GM12878 (cell line): ENCODE measurements around the gene N4BP2. TPM values are rescaled to one million over a fixed set of nuclear protein-coding genes. Genes with fewer than 3 reads are reported as not detected.
A peak's percentile ranks its signal among the peaks of the same experiment; 100 is the strongest.

Experiments
- ATAC-seq: fragments of 200-7000 bp; cut with Tn5 transposase; 3 replicates; pipeline ENCODE4 v1.9.1; 2020; ENCODE audit warnings: mild to moderate bottlenecking, moderate library complexity
- BruUV-seq: library from RNA; stranded (reverse); fragments of 400-500 nt; replicated peaks from 2 replicates; lab custom pipeline; 2021; lab: Mats Ljungman, UMichigan
- CTCF ChIA-PET: fragments of 300-600 bp; sonication (Branson Sonifier 250); formaldehyde crosslinking; extraction: SDS; loops from one replicate; lab custom pipeline; 2021; ENCODE audit warnings: inconsistent platforms; lab: Yijun Ruan, JAX
- POLR2A ChIA-PET: fragments of 350-600 bp; formaldehyde crosslinking; extraction: SDS; loops from one replicate; lab custom pipeline; 2021; ENCODE audit warnings: inconsistent platforms; lab: Charles Lee
- RAD21 ChIA-PET: fragments of 300-600 bp; sonication (Branson Sonifier 250); formaldehyde crosslinking; loops from one replicate; lab custom pipeline; 2023; ENCODE audit warnings: antibody characterized with exemption; ENCODE audit not compliant: unreplicated experiment; lab: Charles Lee
- SMC1A ChIA-PET: fragments of 300-600 bp; sonication (Branson Sonifier 250); formaldehyde crosslinking; loops from one replicate; lab custom pipeline; 2023; ENCODE audit not compliant: unreplicated experiment, uncharacterized antibody; lab: Charles Lee
- DNase-seq: peaks from one replicate; pipeline ENCODE4 v3.0.0-alpha.2; 2011; ENCODE audit warnings: low read depth, low spot score
- FAIRE-seq: peaks from 3 replicates; lab custom pipeline; 2011; peaks lifted over from hg19 to GRCh38; lab: Jason Lieb, UNC
- H2AFZ ChIP-seq: 2 replicates; pipeline ENCODE4 v1.6.0; 2011; ENCODE audit warnings: low read depth, low read length, control low read depth; ENCODE audit not compliant: control insufficient read depth
- H3K27ac ChIP-seq: 2 replicates; pipeline ENCODE4 v1.5.1; 2011; ENCODE audit warnings: control low read depth; ENCODE audit not compliant: control insufficient read depth, insufficient read depth
- H3K27me3 ChIP-seq, 2 experiments: replicated peaks in 1 of 2; 2 replicates each; pipeline versions ENCODE4 v1.6.0 to v1.6.1; 2011; ENCODE audit warnings: low read length in 1 of 2; ENCODE audit not compliant: control insufficient read depth in 2 of 2, insufficient read depth in 2 of 2
- H3K36me3 ChIP-seq, 2 experiments: 2 replicates each; pipeline ENCODE4 v1.5.1; 2011; ENCODE audit warnings: low read length in 1 of 2; ENCODE audit not compliant: control insufficient read depth in 2 of 2, insufficient read depth in 2 of 2
- H3K4me1 ChIP-seq: 2 replicates; pipeline ENCODE4 v1.6.1; 2011; ENCODE audit warnings: mild to moderate bottlenecking, low read length, moderate library complexity, mixed read lengths; ENCODE audit not compliant: control insufficient read depth, insufficient read depth
- H3K4me2 ChIP-seq: 2 replicates; pipeline ENCODE4 v1.6.0; 2011; ENCODE audit warnings: control low read depth; ENCODE audit not compliant: control insufficient read depth, insufficient read depth
- H3K4me3 ChIP-seq: fragments of 200-600 bp; sonication (generic); 2 replicates; pipeline ENCODE4 v1.5.1; 2016
- H3K79me2 ChIP-seq: 2 replicates; pipeline ENCODE4 v1.6.0; 2011; ENCODE audit warnings: low read length; ENCODE audit not compliant: control insufficient read depth, insufficient read depth
- H3K9ac ChIP-seq: 2 replicates; pipeline ENCODE4 v1.8.0; 2011; ENCODE audit warnings: low read length, control low read depth, mixed read lengths; ENCODE audit not compliant: control insufficient read depth, insufficient read depth
- H3K9me3 ChIP-seq: replicated peaks from 3 replicates; pipeline ENCODE4 v1.5.1; 2011; ENCODE audit warnings: mild to moderate bottlenecking, low read length; ENCODE audit not compliant: control insufficient read depth, insufficient read depth
- H4K20me1 ChIP-seq: 2 replicates; pipeline ENCODE4 v1.6.0; 2011; ENCODE audit not compliant: control insufficient read depth, insufficient read depth
- ATF2 ChIP-seq: IDR thresholded peaks from 2 replicates; pipeline ENCODE4 v1.6.1; 2012; ENCODE audit warnings: low read length, inconsistent platforms
- ATF3 ChIP-seq: IDR thresholded peaks from 2 replicates; pipeline ENCODE4 v1.6.1; 2011; ENCODE audit warnings: low read depth, mild to moderate bottlenecking, low read length, moderate library complexity, borderline replicate concordance; ENCODE audit errors: extremely low read depth
- CBX5 ChIP-seq: sonication (generic); IDR thresholded peaks from 2 replicates; pipeline ENCODE4 v1.6.1; 2016; ENCODE audit warnings: low read depth, moderate library complexity, mild to moderate bottlenecking, inconsistent platforms
- CHD2 ChIP-seq: IDR thresholded peaks from 2 replicates; pipeline ENCODE4 v1.6.1; 2011; ENCODE audit warnings: low read depth, low read length, improper control_type of control experiment, borderline replicate concordance
- CREB1 ChIP-seq: IDR thresholded peaks from 2 replicates; pipeline ENCODE4 v1.6.1; 2012; ENCODE audit warnings: low read depth, mild to moderate bottlenecking, inconsistent platforms
- E2F4 ChIP-seq: IDR thresholded peaks from 2 replicates; pipeline ENCODE4 v1.6.1; 2012; ENCODE audit warnings: low read depth, low read length, improper control_type of control experiment
- EED ChIP-seq: sonication (generic); IDR thresholded peaks from 2 replicates; pipeline ENCODE4 v1.6.1; 2016; ENCODE audit warnings: antibody characterized with exemption, low read depth
- EGR1 ChIP-seq, 2 experiments: IDR thresholded peaks; 1 replicate in 1 of 2; 2 replicates in 1 of 2; pipeline ENCODE4 v1.6.1; 2011 to 2012; ENCODE audit warnings: low read depth in 2 of 2, low read length in 2 of 2, borderline replicate concordance in 1 of 2, mild to moderate bottlenecking in 1 of 2, moderate library complexity in 1 of 2
- ELK1 ChIP-seq: IDR thresholded peaks from 2 replicates; pipeline ENCODE4 v1.6.1; 2012; ENCODE audit warnings: low read depth, low read length, improper control_type of control experiment
- EZH2 ChIP-seq: IDR thresholded peaks from 2 replicates; pipeline ENCODE4 v1.6.1; 2012; ENCODE audit warnings: low read depth, mild to moderate bottlenecking, control low read depth, inconsistent platforms, low read length, borderline replicate concordance; ENCODE audit not compliant: control insufficient read depth
- IKZF1 ChIP-seq: fragments of 450-650 bp; conservative IDR thresholded peaks from 2 replicates; pipeline ENCODE4 v1.6.1; 2017; ENCODE audit warnings: antibody characterized with exemption, mild to moderate bottlenecking
- IRF4 ChIP-seq: IDR thresholded peaks from 2 replicates; pipeline ENCODE4 v1.6.1; 2011; ENCODE audit warnings: low read depth, low read length
- NFYA ChIP-seq: IDR thresholded peaks from 2 replicates; pipeline ENCODE4 v1.6.1; 2011; ENCODE audit warnings: low read depth, mild to moderate bottlenecking, low read length, improper control_type of control experiment, borderline replicate concordance
- NR2F1 ChIP-seq: fragments of 450-650 bp; conservative IDR thresholded peaks from 2 replicates; pipeline ENCODE4 v1.6.1; 2017; ENCODE audit warnings: mild to moderate bottlenecking
- POLR2AphosphoS2 ChIP-seq: IDR thresholded peaks from 2 replicates; pipeline ENCODE4 v1.6.1; 2011; ENCODE audit warnings: low read depth, mild to moderate bottlenecking, low read length, improper control_type of control experiment, moderate library complexity
- POLR2AphosphoS5 ChIP-seq: IDR thresholded peaks from 2 replicates; pipeline ENCODE4 v1.6.1; 2011; ENCODE audit warnings: mild to moderate bottlenecking, low read length, inconsistent platforms
- RAD21 ChIP-seq: IDR thresholded peaks from 2 replicates; pipeline ENCODE4 v1.6.1; 2011; ENCODE audit warnings: mild to moderate bottlenecking, low read depth, low read length, moderate library complexity; ENCODE audit not compliant: insufficient read depth
- RFX5 ChIP-seq: IDR thresholded peaks from 2 replicates; pipeline ENCODE4 v1.6.1; 2011; ENCODE audit warnings: low read depth, low read length, improper control_type of control experiment
- SP1 ChIP-seq: IDR thresholded peaks from one replicate; pipeline ENCODE4 v1.6.1; 2011; ENCODE audit warnings: low read depth, low read length
- TCF3 ChIP-seq: IDR thresholded peaks from 2 replicates; pipeline ENCODE4 v1.6.1; 2012; ENCODE audit warnings: low read depth, mild to moderate bottlenecking, low read length, borderline replicate concordance; ENCODE audit not compliant: insufficient read depth
- WRNIP1 ChIP-seq: IDR thresholded peaks from 2 replicates; pipeline ENCODE4 v1.6.1; 2011; ENCODE audit warnings: low read depth, low read length, improper control_type of control experiment, borderline replicate concordance
- ZSCAN29 ChIP-seq: fragments of 450-650 bp; IDR thresholded peaks from 2 replicates; pipeline ENCODE4 v1.6.1; 2017; ENCODE audit warnings: mild to moderate bottlenecking, moderate library complexity
- WGBS: methylation state at CpG from one replicate; pipeline ENCODE4 v1.1.6; 2016; ENCODE audit warnings: low lambda C conversion rate; ENCODE audit not compliant: insufficient replicate concordance, insufficient coverage; ENCODE audit errors: missing lambda C conversion rate; 5-methylcytosine and 5-hydroxymethylcytosine counted together
- in situ Hi-C: fragments of 300-500 bp; cut with MboI; formaldehyde crosslinking; loops from 9 replicates; pipeline ENCODE4 v1.14.3; 2018; ENCODE audit warnings: mixed read lengths
- intact Hi-C: fragments of 100-400 bp; cut with micrococcal nuclease; formaldehyde crosslinking; loops from one replicate; pipeline ENCODE4 v1.14.2; 2022; ENCODE audit not compliant: unreplicated experiment
- polyA plus RNA-seq, 11 experiments: library from polyadenylated mRNA; depleted of rRNA in 4 of 11; unstranded in 6 of 11; stranded (reverse) in 5 of 11; fragments of >200 nt; fragmentation: Nextera tagmentation in 4 of 11; fragmentation: Illumina TruSeq in 1 of 11; extraction: Ambion mirVana in 4 of 11; extraction: Trizol in 1 of 11; gene quantifications; 1 replicate in 1 of 11; 2 replicates in 10 of 11; pipeline versions ENCODE4 v1.2.1 to v1.2.3, GENCODE V29; 2011 to 2016; ENCODE audit warnings: inconsistent platforms in 2 of 11, missing spikeins in 2 of 11, low read depth in 1 of 11
- total RNA-seq, 4 experiments: library from RNA; depleted of rRNA in 3 of 4; stranded (reverse); fragments of >200 nt in 3 of 4; fragmentation: Illumina TruSeq in 1 of 4; extraction: Trizol in 1 of 4; gene quantifications; 2 replicates each; pipeline versions ENCODE4 v1.2.1 to v1.2.3, GENCODE V29; 2013 to 2021

Gene N4BP2
- total and polyA plus RNA-seq, 10 of the 15 experiments (the other 5 are each of a cell fraction or from before 2014, with no cell fraction given) = 2.3 to 18.7 (median 10.0) TPM

GRCh38 chr4:40202474-40202873 is 145.8 kb downstream of the N4BP2 start:
- Histone ChIP-seq H3K4me2 (peak overlapping the region; percentile 75), H3K27me3 (no peaks in the 10 kb centered on the region), H3K9me3 (no peaks in the 10 kb centered on the region), H3K4me3 (peak overlapping the region; percentile 88), H3K9ac (peak overlapping the region; percentile 99), H3K4me1 (peaks cover 15% of the 10 kb centered on the region), H3K27ac (peak overlapping the region; percentile 92), H4K20me1 (no peaks in the 10 kb centered on the region; the same call in 1 of the 2 replicates), H3K36me3 (no peaks in the 10 kb centered on the region; a peak in 1 of 4 replicates), H3K79me2 (peaks cover 97% of the 10 kb centered on the region), H2AFZ (no peak overlapping the region)
- no TSS peak for BruUV-seq
- CTCF ChIA-PET = interaction anchor here (0.7 to 1.6 kb wide), 3 partner anchors 10 to 105 kb away, joined by 3 to 5 read pairs (median 4); no protein-coding TSS in a partner anchor
- DNase-seq (no peak), ATAC-seq (no peak), FAIRE-seq (no peak)
- intact Hi-C loops (no loop called here), in situ Hi-C loops (loop anchor here (5.0 to 10.0 kb wide), 2 partner anchors 105 to 568 kb away; partner anchors contain the start of gene SMIM14)
- SMC1A ChIA-PET = interaction anchor here (0.8 to 15.0 kb wide), 7 partner anchors 12 to 114 kb away, joined by 3 to 336 read pairs (median 3); partner anchors contain the start of gene RHOH
- POLR2A ChIA-PET = interaction anchor here (0.6 to 14.4 kb wide), 6 partner anchors 8 to 590 kb away, joined by 3 to 214 read pairs (median 4); partner anchors contain the start of gene RHOH
- RAD21 ChIA-PET = interaction anchor here (0.7 to 12.9 kb wide), 10 partner anchors 8 to 123 kb away, joined by 3 to 179 read pairs (median 4); partner anchors contain the start of gene RHOH
- WGBS = 0% methylated on average over 3 of the region's 3 CpGs
- TF ChIP-seq E2F4 (no peak), ATF2 (no peak), NR2F1 (no peak), RFX5 (no peak), IKZF1 (no peak), EED (no peak), SP1 (no peak), ELK1 (no peak), TCF3 (no peak), EZH2 (no peak), ATF3 (no peak), CREB1 (no peak), IRF4 (no peak), WRNIP1 (peak; percentile 88; the same call in 1 of the 2 replicates), RAD21 (no peak), ZSCAN29 (no peak), CHD2 (no peak), EGR1 (IDR thresholded peaks at IDR 0.05; ENCODE audit: borderline replicate concordance in 1 of 2, low read depth in 2 of 2, low read length in 2 of 2) (no peak), POLR2AphosphoS5 (peak; percentile 42), CBX5 (no peak), POLR2AphosphoS2 (no peak), NFYA (no peak)
